PFSK-1 (cell line): ENCODE results near the gene NFKBIE.

Source experiments
- FOXP2 ChIP-seq: optimal IDR thresholded peaks from 2 replicates; pipeline ENCODE3; 2011; ENCODE audit warnings: borderline replicate concordance, control low read depth, inconsistent platforms; ENCODE audit not compliant: insufficient read depth; ENCODE audit errors: extremely low read length, extremely low read depth
- POLR2AphosphoS5 ChIP-seq: IDR thresholded peaks from 2 replicates; pipeline ENCODE4 v1.6.1; 2012; ENCODE audit warnings: low read depth, mild to moderate bottlenecking, control low read depth, low read length, moderate library complexity
- REST ChIP-seq, 2 experiments: IDR thresholded peaks; 2 replicates each; pipeline versions ENCODE4 v1.6.1 to v1.8.0; 2011 to 2012; ENCODE audit warnings: low read depth in 2 of 2, low read length in 2 of 2, control low read depth in 1 of 2, inconsistent platforms in 1 of 2, mild to moderate bottlenecking in 1 of 2, moderate library complexity in 1 of 2; ENCODE audit not compliant: insufficient read depth in 1 of 2
- SIN3A ChIP-seq: IDR thresholded peaks from 2 replicates; pipeline ENCODE4 v1.6.1; 2012; ENCODE audit warnings: mild to moderate bottlenecking, low read length, moderate library complexity, borderline replicate concordance; ENCODE audit not compliant: insufficient read depth
- TAF1 ChIP-seq: IDR thresholded peaks from 2 replicates; pipeline ENCODE4 v1.6.1; 2012; ENCODE audit warnings: low read length, control low read depth, borderline replicate concordance; ENCODE audit not compliant: insufficient read depth

NFKBIE gene

DNA sequence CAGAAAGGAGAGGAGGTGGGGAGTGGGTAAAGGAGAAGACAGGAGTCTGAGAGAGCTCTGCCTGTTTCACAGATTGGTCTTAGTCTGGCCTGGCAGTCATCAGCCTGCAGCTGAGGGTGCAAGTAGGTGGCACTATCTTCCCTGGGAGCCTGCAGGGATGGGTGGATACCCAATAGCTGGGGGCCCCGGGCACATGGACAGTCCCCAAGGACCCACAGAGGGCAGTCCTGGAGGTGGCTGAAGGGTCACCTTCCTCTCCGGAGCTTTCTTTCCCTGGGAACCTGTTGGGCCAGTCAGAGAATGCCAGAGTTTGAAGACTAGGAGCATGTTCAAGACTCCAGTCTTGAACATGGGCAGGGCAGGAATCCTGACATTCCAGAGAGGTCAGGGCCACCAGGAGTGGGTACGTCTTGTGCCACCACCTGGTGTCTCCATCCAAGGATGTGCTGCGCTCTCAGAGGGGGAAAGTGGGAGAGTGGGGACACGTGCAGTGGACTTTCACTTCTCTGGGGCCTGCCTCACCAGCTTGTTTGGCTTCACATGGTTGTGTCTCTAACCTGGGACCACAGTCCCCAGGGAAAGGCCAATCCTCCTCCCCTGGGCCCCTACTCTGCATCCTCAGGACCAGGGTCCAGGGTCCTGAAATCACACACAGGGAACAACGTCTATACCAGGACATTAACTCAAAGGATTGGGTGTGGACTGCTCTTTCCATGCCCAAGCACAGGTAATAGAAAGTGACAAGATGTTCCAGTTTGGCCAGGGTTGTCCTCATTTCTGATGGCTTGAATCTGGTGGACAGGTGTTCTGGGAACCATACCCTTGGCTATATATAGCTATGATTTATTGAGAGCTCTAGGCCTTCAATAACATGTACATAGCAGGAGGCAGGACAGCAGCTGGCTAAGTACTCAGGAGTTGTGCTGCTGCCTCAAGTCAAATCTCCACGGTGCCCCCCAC is 29.8 kb upstream of the NFKBIE start:
- TF ChIP-seq POLR2AphosphoS5 (no peak), SIN3A (no peak), FOXP2 (no peak), TAF1 (no peak)

DNA sequence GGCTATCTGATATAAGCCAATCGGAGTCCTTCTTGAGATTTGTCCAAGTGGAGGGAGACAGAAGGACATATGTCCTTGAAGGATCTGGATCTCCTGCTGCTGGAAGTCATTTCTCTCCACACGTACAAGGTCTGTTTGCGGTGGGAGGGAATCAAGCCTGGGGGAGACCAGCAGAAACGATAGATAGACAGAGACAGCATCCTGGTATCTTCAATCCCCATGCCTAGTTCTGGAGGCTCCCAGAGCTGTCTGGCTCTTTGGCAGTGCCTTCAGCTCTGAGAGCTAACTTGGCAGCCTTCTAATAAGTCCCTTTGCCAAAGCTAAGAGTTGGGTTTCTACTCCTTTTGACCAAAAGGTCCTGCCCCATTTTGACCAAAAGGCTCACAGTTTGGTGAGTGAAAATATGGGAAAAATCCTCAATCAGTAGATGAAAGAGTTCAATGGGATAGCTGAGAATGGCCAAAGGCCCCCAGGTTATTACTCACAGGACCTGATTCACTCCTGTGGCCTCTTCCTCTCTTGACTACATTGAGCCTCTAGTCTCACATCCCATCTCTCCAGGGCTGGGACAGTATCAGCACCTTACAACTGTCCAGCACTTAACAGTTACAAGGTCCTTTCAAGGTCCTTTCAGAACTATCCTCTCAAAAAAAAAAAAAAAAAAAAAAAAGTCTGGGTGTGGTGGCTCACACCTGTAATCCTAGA is 27.5 kb upstream of the NFKBIE start:
- TF ChIP-seq FOXP2: no peak
- no peak for TF ChIP-seq SIN3A
- no peak for TF ChIP-seq REST (IDR thresholded peaks at IDR 0.05; ENCODE audit: insufficient read depth in 1 of 2, low read depth in 2 of 2, low read length in 2 of 2)
- TF ChIP-seq TAF1: no peak
- TF ChIP-seq POLR2AphosphoS5: no peak

GRCh38 chr6:44291841-44292240 is 26.5 kb upstream of the NFKBIE start:
- TF ChIP-seq REST (IDR thresholded peaks at IDR 0.05; ENCODE audit: insufficient read depth in 1 of 2, low read depth in 2 of 2, low read length in 2 of 2) (no peak), FOXP2 (no peak), SIN3A (no peak), POLR2AphosphoS5 (no peak), TAF1 (no peak)

DNA sequence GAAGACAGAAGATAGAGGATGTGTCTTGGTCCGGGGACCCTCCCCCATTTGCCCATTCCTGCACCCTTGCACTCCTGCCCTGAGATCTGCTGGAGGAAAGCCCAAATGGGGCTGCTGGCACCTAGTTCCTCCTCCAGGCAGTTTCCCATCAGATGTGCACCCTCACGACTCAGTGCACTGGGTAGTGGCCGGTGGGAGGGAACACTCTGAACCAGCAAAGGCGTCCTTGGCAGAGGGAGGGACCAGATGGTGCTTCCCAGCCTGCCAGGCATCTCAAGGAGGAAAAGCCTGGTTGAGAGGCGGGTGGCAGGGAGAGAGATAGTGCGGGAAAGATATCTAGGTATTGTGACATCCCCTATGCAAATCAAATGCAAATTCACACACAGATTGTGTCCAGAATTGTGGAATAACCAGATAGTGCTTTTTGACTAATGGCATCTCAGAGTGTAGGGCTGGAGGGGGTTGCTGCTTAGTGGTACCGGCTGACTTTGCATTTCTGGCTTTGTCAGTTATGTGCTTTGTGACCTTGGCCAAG is 24.4 kb upstream of the NFKBIE start:
- TF ChIP-seq SIN3A (no peak), REST (IDR thresholded peaks at IDR 0.05; ENCODE audit: insufficient read depth in 1 of 2, low read depth in 2 of 2, low read length in 2 of 2) (no peak), TAF1 (no peak), POLR2AphosphoS5 (no peak), FOXP2 (no peak)

DNA sequence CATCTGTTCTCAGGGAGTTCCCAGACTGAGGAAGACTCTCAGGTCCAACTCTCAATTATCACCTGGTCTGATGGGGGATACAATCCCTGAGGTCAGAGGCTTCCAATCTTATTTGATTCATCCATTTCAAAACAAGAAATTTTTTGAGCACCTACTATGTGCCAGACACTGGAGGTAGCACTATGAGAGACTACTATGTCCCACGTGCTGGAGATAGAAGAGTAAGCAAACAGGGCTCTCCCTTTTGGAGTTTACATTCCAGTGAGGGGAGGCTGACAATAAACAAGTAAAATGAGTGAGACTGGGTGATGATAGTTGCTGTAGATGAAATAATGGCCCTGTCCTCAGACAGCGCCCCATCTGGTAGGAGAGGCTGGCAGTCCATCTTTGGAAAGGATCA is 21.4 kb upstream of the NFKBIE start:
- no peak for TF ChIP-seq FOXP2
- no peak for TF ChIP-seq SIN3A
- TF ChIP-seq POLR2AphosphoS5: no peak
- no peak for TF ChIP-seq REST (IDR thresholded peaks at IDR 0.05; ENCODE audit: insufficient read depth in 1 of 2, low read depth in 2 of 2, low read length in 2 of 2)
- TF ChIP-seq TAF1: no peak
